IMR-90 (cell line): ENCODE results near the gene LY86. TPM values are rescaled to one million over a fixed set of nuclear protein-coding genes. Genes with fewer than 3 reads are reported as not detected.

ENCODE experiments used
- ATAC-seq: fragments of 200-7000 bp; cut with Tn5 transposase; 2 replicates; pipeline ENCODE4 v1.9.1; 2020; ENCODE audit warnings: low read depth, mild to moderate bottlenecking, moderate library complexity
- BruUV-seq: library from RNA; stranded (reverse); fragments of 400-500 nt; replicated peaks from 2 replicates; lab custom pipeline; 2021; lab: Mats Ljungman, UMichigan
- CTCF ChIA-PET: fragments of 300-600 bp; formaldehyde crosslinking; extraction: SDS; loops from one replicate; lab custom pipeline; 2021; ENCODE audit warnings: antibody characterized with exemption; lab: Yijun Ruan, JAX
- POLR2A ChIA-PET: fragments of 300-600 bp; sonication (Branson Sonifier 250); formaldehyde crosslinking; loops from one replicate; lab custom pipeline; 2022; ENCODE audit warnings: antibody characterized with exemption; ENCODE audit not compliant: unreplicated experiment; lab: Charles Lee
- DNase-seq: peaks from one replicate; pipeline ENCODE4 v3.0.0; 2013
- H2AFZ ChIP-seq: replicated peaks from 2 replicates; pipeline ENCODE3; 2013; ENCODE audit warnings: low read length, mild to moderate bottlenecking; ENCODE audit not compliant: poor library complexity
- H2AK5ac ChIP-seq: 2 replicates; pipeline ENCODE4 v1.6.1; 2013; ENCODE audit warnings: low read depth, low read length, inconsistent platforms
- H2AK9ac ChIP-seq: replicated peaks from 2 replicates; pipeline ENCODE3; 2013; ENCODE audit warnings: mild to moderate bottlenecking, low read depth, low read length, moderate library complexity; ENCODE audit not compliant: poor library complexity
- H2BK120ac ChIP-seq: 2 replicates; pipeline ENCODE4 v1.6.1; 2013; ENCODE audit warnings: low read depth, low read length, inconsistent platforms
- H2BK15ac ChIP-seq: 3 replicates; pipeline ENCODE4 v1.6.1; 2013; ENCODE audit warnings: low read depth, low read length, inconsistent platforms
- H2BK20ac ChIP-seq: 2 replicates; pipeline ENCODE4 v1.6.1; 2013; ENCODE audit warnings: low read depth, mild to moderate bottlenecking, inconsistent platforms, low read length, moderate library complexity
- H2BK5ac ChIP-seq: 2 replicates; pipeline ENCODE4 v1.6.1; 2013; ENCODE audit warnings: mild to moderate bottlenecking, low read depth, low read length, inconsistent platforms; ENCODE audit not compliant: poor library complexity, severe bottlenecking
- H3K14ac ChIP-seq: replicated peaks from 2 replicates; pipeline ENCODE4 v1.6.1; 2013; ENCODE audit warnings: low read depth, low read length, inconsistent platforms
- H3K18ac ChIP-seq: 2 replicates; pipeline ENCODE4 v1.6.1; 2013; ENCODE audit warnings: low read depth, low read length, control low read depth
- H3K23ac ChIP-seq: 2 replicates; pipeline ENCODE4 v1.6.1; 2013; ENCODE audit warnings: low read depth, low read length, inconsistent platforms
- H3K27ac ChIP-seq: 2 replicates; pipeline ENCODE4 v1.5.1; 2013; ENCODE audit warnings: mild to moderate bottlenecking, control low read depth, low read length; ENCODE audit not compliant: insufficient read depth
- H3K27me3 ChIP-seq: 2 replicates; pipeline ENCODE4 v1.6.1; 2013; ENCODE audit warnings: low read length; ENCODE audit not compliant: control insufficient read depth, insufficient read depth
- H3K36me3 ChIP-seq: 2 replicates; pipeline ENCODE4 v1.6.1; 2013; ENCODE audit warnings: low read length, mixed read lengths; ENCODE audit not compliant: control insufficient read depth, insufficient read depth
- H3K4ac ChIP-seq: 2 replicates; pipeline ENCODE4 v1.6.1; 2013; ENCODE audit warnings: low read depth, low read length, inconsistent platforms
- H3K4me1 ChIP-seq: 2 replicates; pipeline ENCODE4 v1.6.1; 2013; ENCODE audit warnings: low read length, mixed read lengths; ENCODE audit not compliant: control insufficient read depth, insufficient read depth
- H3K4me2 ChIP-seq: 2 replicates; pipeline ENCODE4 v1.6.1; 2013; ENCODE audit warnings: low read depth, mild to moderate bottlenecking, control low read depth, low read length, moderate library complexity
- H3K4me3 ChIP-seq: 2 replicates; pipeline ENCODE4 v1.5.1; 2013; ENCODE audit warnings: low read depth, mild to moderate bottlenecking, control low read depth, low read length, moderate library complexity; ENCODE audit not compliant: insufficient read depth
- H3K56ac ChIP-seq: 2 replicates; pipeline ENCODE4 v1.6.1; 2013; ENCODE audit warnings: low read length, inconsistent platforms; ENCODE audit not compliant: insufficient read depth; ENCODE audit errors: extremely low read depth
- H3K79me1 ChIP-seq, 2 experiments: 2 replicates each; pipeline ENCODE4 v1.6.1; 2013; ENCODE audit warnings: low read length in 2 of 2, inconsistent platforms in 1 of 2, low read depth in 1 of 2
- H3K9ac ChIP-seq: 2 replicates; pipeline ENCODE4 v1.6.1; 2013; ENCODE audit warnings: low read depth, low read length, control low read depth
- H3K9me1 ChIP-seq: 2 replicates; pipeline ENCODE4 v1.6.1; 2013; ENCODE audit warnings: low read length, inconsistent platforms; ENCODE audit not compliant: insufficient read depth
- H3K9me3 ChIP-seq: 2 replicates; pipeline ENCODE4 v1.6.1; 2013; ENCODE audit warnings: low read length; ENCODE audit not compliant: control insufficient read depth, insufficient read depth
- H4K20me1 ChIP-seq: 2 replicates; pipeline ENCODE4 v1.6.1; 2013; ENCODE audit warnings: low read length, inconsistent platforms; ENCODE audit not compliant: insufficient read depth
- H4K5ac ChIP-seq: 2 replicates; pipeline ENCODE4 v1.6.1; 2013; ENCODE audit warnings: mild to moderate bottlenecking, low read depth, low read length, control low read depth
- H4K8ac ChIP-seq, 2 experiments: 2 replicates each; pipeline ENCODE4 v1.6.1; 2013; ENCODE audit warnings: low read depth in 2 of 2, low read length in 2 of 2, control low read depth in 1 of 2, inconsistent platforms in 1 of 2
- H4K91ac ChIP-seq: 2 replicates; pipeline ENCODE4 v1.6.1; 2013; ENCODE audit warnings: low read depth, low read length, inconsistent platforms; ENCODE audit not compliant: insufficient read depth
- BHLHE40 ChIP-seq: fragments of 150-350 bp; IDR thresholded peaks from 2 replicates; pipeline ENCODE4 v1.6.1; 2016; ENCODE audit warnings: mild to moderate bottlenecking, low read depth, low read length
- FOS ChIP-seq: fragments of 150-350 bp; IDR thresholded peaks from 2 replicates; pipeline ENCODE4 v1.6.1; 2016; ENCODE audit warnings: low read depth, low read length
- POLR2A ChIP-seq: IDR thresholded peaks from 2 replicates; pipeline ENCODE4 v1.6.1; 2012; ENCODE audit warnings: mild to moderate bottlenecking, low read depth, low read length
- RFX5 ChIP-seq: IDR thresholded peaks from 2 replicates; pipeline ENCODE4 v1.8.0; 2012; ENCODE audit warnings: low read depth, mild to moderate bottlenecking, low read length, moderate library complexity
- SMC3 ChIP-seq: fragments of 150-350 bp; IDR thresholded peaks from 2 replicates; pipeline ENCODE4 v1.6.1; 2016; ENCODE audit warnings: low read depth, mild to moderate bottlenecking, antibody characterized with exemption, low read length, moderate library complexity
- WGBS, 2 experiments: methylation state at CpG; one replicate each; pipeline versions ENCODE4 v1.1.5 to v1.1.7; 2013; ENCODE audit warnings: missing lambda C conversion rate in 2 of 2; ENCODE audit not compliant: insufficient read length in 1 of 2; ENCODE audit errors: extremely low coverage in 2 of 2; 5-methylcytosine and 5-hydroxymethylcytosine counted together
- dilution Hi-C: fragments of 300-500 bp; cut with HindIII; formaldehyde crosslinking; loops from one replicate; pipeline ENCODE4 v1.14.3; 2018; ENCODE audit warnings: low sequenced_read_pairs; ENCODE audit not compliant: unreplicated experiment
- in situ Hi-C: fragments of 300-500 bp; cut with MboI; formaldehyde crosslinking; loops from 3 replicates; pipeline ENCODE4 v1.14.3; 2019; ENCODE audit warnings: low sequenced_read_pairs, inconsistent platforms, mixed read lengths
- intact Hi-C: fragments of 100-400 bp; cut with micrococcal nuclease; formaldehyde crosslinking; loops from 2 replicates; pipeline ENCODE4 v1.10.0; 2022
- polyA plus RNA-seq, 3 experiments: library from polyadenylated mRNA; depleted of rRNA; stranded (reverse); fragments of >200 nt; gene quantifications; 2 replicates each; pipeline ENCODE4 v1.2.3, GENCODE V29; 2012; ENCODE audit warnings: low replicate concordance in 1 of 3
- total RNA-seq: library from RNA; depleted of rRNA; stranded (reverse); fragments of >200 nt; gene quantifications from 2 replicates; pipeline ENCODE4 v1.2.3, GENCODE V29; 2012
- TF ChIP-seq, protein P1 (sequence below): conservative IDR thresholded peaks from 2 replicates; pipeline ENCODE4 v1.5.1; 2012; ENCODE audit warnings: mild to moderate bottlenecking, low read depth, low read length, improper control_type of control experiment
- TF ChIP-seq, protein P2 (sequence below): fragments of 150-350 bp; IDR thresholded peaks from 2 replicates; pipeline ENCODE4 v1.6.1; 2016; ENCODE audit warnings: low read depth, mild to moderate bottlenecking, low read length, moderate library complexity, borderline replicate concordance

The LY86 gene
- total and polyA plus RNA-seq, 2 of the 4 experiments (the other 2 are of a cell fraction), result not detected

DNA sequence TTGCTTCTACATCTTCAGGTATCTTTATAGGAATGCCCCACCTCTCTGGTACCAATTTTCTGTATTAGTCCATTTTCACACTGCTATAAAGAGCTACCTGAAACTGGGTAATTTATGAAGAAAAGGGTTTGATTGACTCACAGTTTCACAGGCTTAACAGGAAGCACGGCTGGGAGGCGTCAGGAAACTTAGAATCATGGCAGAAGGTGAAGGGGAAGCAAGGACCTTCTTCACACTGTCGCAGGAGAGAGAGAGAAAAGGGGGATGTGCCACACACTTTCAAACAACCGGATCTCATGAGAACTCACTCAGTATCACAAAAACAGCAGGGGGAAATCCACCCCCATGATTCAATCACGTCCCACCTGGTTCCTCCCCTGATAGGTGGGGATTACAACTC lies 24.4 kb upstream of the LY86 start:
- Histone ChIP-seq H3K4ac (no peak overlapping the region), H3K36me3 (no peaks in the 10 kb centered on the region), H2AK5ac (no peak overlapping the region), H3K27ac (no peak overlapping the region), H3K79me1 (no peaks in the 10 kb centered on the region), H3K56ac (no peak overlapping the region), H3K14ac (no peak overlapping the region), H3K18ac (no peak overlapping the region), H2BK5ac (no peak overlapping the region), H3K9me3 (no peaks in the 10 kb centered on the region), H3K9ac (no peak overlapping the region), H4K20me1 (no peaks in the 10 kb centered on the region), H2BK120ac (no peak overlapping the region), H2AK9ac (no peak overlapping the region), H4K8ac (no peak overlapping the region), H4K5ac (no peak overlapping the region), H3K23ac (no peak overlapping the region), H3K4me1 (no peaks in the 10 kb centered on the region), H3K4me3 (no peak overlapping the region), H2BK15ac (no peak overlapping the region), H2BK20ac (no peak overlapping the region), H2AFZ (no peak overlapping the region), H3K27me3 (no peaks in the 10 kb centered on the region), H3K4me2 (no peak overlapping the region), H3K9me1 (no peaks in the 10 kb centered on the region), H4K91ac (no peak overlapping the region)
- dilution Hi-C loops (no loop called here), intact Hi-C loops (no loop called here), in situ Hi-C loops (no loop called here)
- no peak for DNase-seq
- no peak for ATAC-seq
- no CpG with 5 or more reads among the region's 5 CpGs for WGBS, 2 experiments
- ChIA-PET POLR2A (no interaction called here), CTCF (no interaction called here)
- TF ChIP-seq BHLHE40 (no peak), SMC3 (no peak), POLR2A (no peak), RFX5 (no peak), FOS (no peak)
- TF ChIP-seq, protein P1, sequence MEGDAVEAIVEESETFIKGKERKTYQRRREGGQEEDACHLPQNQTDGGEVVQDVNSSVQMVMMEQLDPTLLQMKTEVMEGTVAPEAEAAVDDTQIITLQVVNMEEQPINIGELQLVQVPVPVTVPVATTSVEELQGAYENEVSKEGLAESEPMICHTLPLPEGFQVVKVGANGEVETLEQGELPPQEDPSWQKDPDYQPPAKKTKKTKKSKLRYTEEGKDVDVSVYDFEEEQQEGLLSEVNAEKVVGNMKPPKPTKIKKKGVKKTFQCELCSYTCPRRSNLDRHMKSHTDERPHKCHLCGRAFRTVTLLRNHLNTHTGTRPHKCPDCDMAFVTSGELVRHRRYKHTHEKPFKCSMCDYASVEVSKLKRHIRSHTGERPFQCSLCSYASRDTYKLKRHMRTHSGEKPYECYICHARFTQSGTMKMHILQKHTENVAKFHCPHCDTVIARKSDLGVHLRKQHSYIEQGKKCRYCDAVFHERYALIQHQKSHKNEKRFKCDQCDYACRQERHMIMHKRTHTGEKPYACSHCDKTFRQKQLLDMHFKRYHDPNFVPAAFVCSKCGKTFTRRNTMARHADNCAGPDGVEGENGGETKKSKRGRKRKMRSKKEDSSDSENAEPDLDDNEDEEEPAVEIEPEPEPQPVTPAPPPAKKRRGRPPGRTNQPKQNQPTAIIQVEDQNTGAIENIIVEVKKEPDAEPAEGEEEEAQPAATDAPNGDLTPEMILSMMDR, result no peak
- TF ChIP-seq, protein P2, sequence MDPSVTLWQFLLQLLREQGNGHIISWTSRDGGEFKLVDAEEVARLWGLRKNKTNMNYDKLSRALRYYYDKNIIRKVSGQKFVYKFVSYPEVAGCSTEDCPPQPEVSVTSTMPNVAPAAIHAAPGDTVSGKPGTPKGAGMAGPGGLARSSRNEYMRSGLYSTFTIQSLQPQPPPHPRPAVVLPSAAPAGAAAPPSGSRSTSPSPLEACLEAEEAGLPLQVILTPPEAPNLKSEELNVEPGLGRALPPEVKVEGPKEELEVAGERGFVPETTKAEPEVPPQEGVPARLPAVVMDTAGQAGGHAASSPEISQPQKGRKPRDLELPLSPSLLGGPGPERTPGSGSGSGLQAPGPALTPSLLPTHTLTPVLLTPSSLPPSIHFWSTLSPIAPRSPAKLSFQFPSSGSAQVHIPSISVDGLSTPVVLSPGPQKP, result no peak
- BruUV-seq, result no TSS peak
